Measurements from ENCODE around the gene CUL4A. TPM values are rescaled to one million over a fixed set of nuclear protein-coding genes. Genes with fewer than 3 reads are reported as not detected.

CUL4A gene
- total and polyA plus RNA-seq, 2 experiments from 2014 or later = 67.5 to 195 TPM

GRCh38 chr13:113291129-113291528, 81.7 kb downstream of the CUL4A start:
- peaks cover 13% of the 10 kb centered on the region for H3K4me1 Mint-ChIP-seq

More at GRCh38 chr13:113291129-113291528, 81.7 kb downstream of the CUL4A start:
- Histone ChIP-seq H3K9me2 (ENCODE audit: insufficient read depth) (no peaks in the 10 kb centered on the region), H2AFZ (no peak overlapping the region), H3K27ac (ENCODE audit: low read depth) (no peak overlapping the region), H4K20me1 (replicated peaks; ENCODE audit: insufficient read depth) (no peaks in the 10 kb centered on the region), H3K79me2 (replicated peaks; ENCODE audit: insufficient read depth) (no peaks in the 10 kb centered on the region), H3K4me1 (ENCODE audit: insufficient read depth) (peaks cover 12% of the 10 kb centered on the region; the same call in 1 of the 2 replicates), H3K4me2 (no peak overlapping the region), H3K4me3 (no peak overlapping the region), H3K36me3 (ENCODE audit: insufficient read depth) (no peaks in the 10 kb centered on the region), H3K27me3 (ENCODE audit: insufficient read depth) (0 out of 2 replicates have a peak, but pooled peaks cover 10% of the 10 kb centered on the region), H3F3A (replicated peaks; ENCODE audit: low read depth) (0 out of 2 replicates have a peak, but pooled peaks cover 6% of the 10 kb centered on the region)
- ATAC-seq (no peak), DNase-seq (ENCODE audit: low spot score) (no peak)
- H3K27me3 Mint-ChIP-seq (ENCODE audit: insufficient read depth, low read depth, poor library complexity) = peaks cover 17% of the 10 kb centered on the region
- H3K9me3 Mint-ChIP-seq = peaks cover 14% of the 10 kb centered on the region
- no peak for TF ChIP-seq ETS1 (IDR thresholded peaks at IDR 0.05)
- TF ChIP-seq ZNF331 (CRISPR knock-in tag; IDR thresholded peaks at IDR 0.05; ENCODE audit: low read depth) = no peak
- TF ChIP-seq NANOG (IDR thresholded peaks at IDR 0.05; ENCODE audit: borderline replicate concordance) = no peak
- no peak for TF ChIP-seq JUNB (IDR thresholded peaks at IDR 0.05; ENCODE audit: unreplicated experiment)
- no peak for TF ChIP-seq ZNF114 (CRISPR knock-in tag; IDR thresholded peaks at IDR 0.05)
- TF ChIP-seq CTCF (conservative IDR thresholded peaks at IDR 0.05; ENCODE audit: low read depth in 2 of 2) = no peak
- TF ChIP-seq ZNF462 (CRISPR knock-in tag; IDR thresholded peaks at IDR 0.05) = no peak
- no peak for TF ChIP-seq CREB1 (CRISPR knock-in tag; IDR thresholded peaks at IDR 0.05; ENCODE audit: low read depth)
- TF ChIP-seq STAT1 (IDR thresholded peaks at IDR 0.05; ENCODE audit: unreplicated experiment) = no peak
- H3K36me3 Mint-ChIP-seq (ENCODE audit: low read depth) = no peaks in the 10 kb centered on the region
- no peak overlapping the region for H3K27ac Mint-ChIP-seq
- peak overlapping the region; percentile 24; the same call in 2 of the 3 replicates for H3K4me3 Mint-ChIP-seq
